Mucosa of descending colon (tissue), 3 donors: ENCODE measurements around the gene TMCO4. TPM values are rescaled to one million over a fixed set of nuclear protein-coding genes. Genes with fewer than 3 reads are reported as not detected.
"Not testable (repeated sequence)": the region's sequence is repeated elsewhere in the genome, so short reads cannot be mapped to it uniquely, and the experiment has no call there.

ENCODE experiments used
- ATAC-seq: fragments of 200-7000 bp; cut with Tn5 transposase; one replicate; pipeline ENCODE4 v1.9.1; 2020; ENCODE audit warnings: mild to moderate bottlenecking, moderate library complexity
- DNase-seq, 3 donors: peaks; one replicate each; pipeline ENCODE4 v3.0.0-alpha.2; 2020
- H3K36me3 ChIP-seq: fragments of 200-600 bp; one replicate; pipeline ENCODE4 v1.8.0; 2021; ENCODE audit warnings: low read depth, mild to moderate bottlenecking
- H3K4me1 ChIP-seq: fragments of 200-600 bp; one replicate; pipeline ENCODE4 v1.8.0; 2021; ENCODE audit warnings: low read depth, mild to moderate bottlenecking
- H3K4me3 ChIP-seq: fragments of 200-600 bp; one replicate; pipeline ENCODE4 v1.8.0; 2021; ENCODE audit warnings: mild to moderate bottlenecking
- H3K9me3 ChIP-seq: fragments of 200-600 bp; one replicate; pipeline ENCODE4 v1.8.0; 2021; ENCODE audit warnings: mild to moderate bottlenecking
- intact Hi-C, 2 donors: fragments of 100-400 bp; cut with DNase I in 1 of 2; cut with micrococcal nuclease in 1 of 2; formaldehyde crosslinking; loops; one replicate each; pipeline versions ENCODE4 v1.11.0 to v1.11.1; 2022; cut with DNase I, micrococcal nuclease
- total RNA-seq, 3 donors: library from RNA; stranded (reverse); fragmentation: NEBNext Ultra II Directional in 2 of 3; extraction: Animal tissue kit (Norgen Biotek cat#: 25700) in 2 of 3; gene quantifications; one replicate each; pipeline versions ENCODE4 v1.2.1 to v1.2.4, GENCODE V29; 2021 to 2023
- TF ChIP-seq, protein P1 (sequence below): fragments of 200-600 bp; IDR thresholded peaks from one replicate; pipeline ENCODE4 v1.8.0; 2022; ENCODE audit warnings: antibody characterized with exemption, mild to moderate bottlenecking
- donor health status: DM: no; HTN: no; CAD: no; lungs with moderate emphysema.
- donor health status: DM: no; HTN: no; CAD: no.
- donor health status: DM: no; HTN: yes; CAD: no.

The TMCO4 gene
- total RNA-seq, 3 donors from 2014 or later = 27.9 to 42.8 (median 31.9) TPM

DNA sequence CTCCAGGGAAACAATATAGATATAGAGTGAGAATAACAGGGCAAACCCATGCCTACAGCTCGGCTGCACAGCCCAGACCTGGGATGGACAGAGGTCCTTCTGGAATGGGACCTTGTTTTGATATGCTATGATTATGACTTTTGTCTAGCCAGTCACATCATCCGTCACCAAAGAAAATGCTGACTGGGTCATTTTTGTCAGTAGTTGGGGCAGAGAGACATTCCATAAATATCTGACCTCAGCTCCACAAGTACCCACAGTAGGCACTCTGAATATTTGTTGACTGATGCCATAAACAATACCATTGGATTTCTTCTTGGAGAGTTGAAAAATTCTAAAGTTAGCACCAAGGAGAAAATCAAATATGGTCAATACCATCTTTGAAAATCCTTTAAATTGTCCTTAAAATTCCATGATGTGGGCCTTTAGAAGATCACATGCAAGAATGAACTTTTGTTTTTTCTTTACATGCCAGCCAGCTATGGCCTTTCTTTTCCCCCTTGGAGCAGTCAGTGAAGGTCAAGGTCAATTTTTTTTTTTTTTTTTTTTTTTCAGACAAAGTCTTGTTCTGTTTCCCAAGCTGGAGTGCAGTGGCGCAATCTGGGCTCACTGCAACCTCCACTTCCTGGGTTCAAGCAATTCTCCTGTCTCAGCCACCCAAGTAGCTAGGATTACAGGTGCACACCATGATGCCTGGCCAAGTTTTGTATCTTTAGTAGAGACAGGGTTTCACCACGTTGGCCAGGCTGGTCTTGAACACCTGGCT is 7.3 kb downstream of the TMCO4 start:
- no peak overlapping the region for H3K4me3 ChIP-seq
- DNase-seq (no peak), ATAC-seq (no peak)
- intact Hi-C loops = no loop called here
- no peaks in the 10 kb centered on the region for H3K4me1 ChIP-seq
- H3K36me3 ChIP-seq = no peaks in the 10 kb centered on the region
- TF ChIP-seq, protein P1, sequence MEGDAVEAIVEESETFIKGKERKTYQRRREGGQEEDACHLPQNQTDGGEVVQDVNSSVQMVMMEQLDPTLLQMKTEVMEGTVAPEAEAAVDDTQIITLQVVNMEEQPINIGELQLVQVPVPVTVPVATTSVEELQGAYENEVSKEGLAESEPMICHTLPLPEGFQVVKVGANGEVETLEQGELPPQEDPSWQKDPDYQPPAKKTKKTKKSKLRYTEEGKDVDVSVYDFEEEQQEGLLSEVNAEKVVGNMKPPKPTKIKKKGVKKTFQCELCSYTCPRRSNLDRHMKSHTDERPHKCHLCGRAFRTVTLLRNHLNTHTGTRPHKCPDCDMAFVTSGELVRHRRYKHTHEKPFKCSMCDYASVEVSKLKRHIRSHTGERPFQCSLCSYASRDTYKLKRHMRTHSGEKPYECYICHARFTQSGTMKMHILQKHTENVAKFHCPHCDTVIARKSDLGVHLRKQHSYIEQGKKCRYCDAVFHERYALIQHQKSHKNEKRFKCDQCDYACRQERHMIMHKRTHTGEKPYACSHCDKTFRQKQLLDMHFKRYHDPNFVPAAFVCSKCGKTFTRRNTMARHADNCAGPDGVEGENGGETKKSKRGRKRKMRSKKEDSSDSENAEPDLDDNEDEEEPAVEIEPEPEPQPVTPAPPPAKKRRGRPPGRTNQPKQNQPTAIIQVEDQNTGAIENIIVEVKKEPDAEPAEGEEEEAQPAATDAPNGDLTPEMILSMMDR = no peak
- no peaks in the 10 kb centered on the region for H3K9me3 ChIP-seq

DNA sequence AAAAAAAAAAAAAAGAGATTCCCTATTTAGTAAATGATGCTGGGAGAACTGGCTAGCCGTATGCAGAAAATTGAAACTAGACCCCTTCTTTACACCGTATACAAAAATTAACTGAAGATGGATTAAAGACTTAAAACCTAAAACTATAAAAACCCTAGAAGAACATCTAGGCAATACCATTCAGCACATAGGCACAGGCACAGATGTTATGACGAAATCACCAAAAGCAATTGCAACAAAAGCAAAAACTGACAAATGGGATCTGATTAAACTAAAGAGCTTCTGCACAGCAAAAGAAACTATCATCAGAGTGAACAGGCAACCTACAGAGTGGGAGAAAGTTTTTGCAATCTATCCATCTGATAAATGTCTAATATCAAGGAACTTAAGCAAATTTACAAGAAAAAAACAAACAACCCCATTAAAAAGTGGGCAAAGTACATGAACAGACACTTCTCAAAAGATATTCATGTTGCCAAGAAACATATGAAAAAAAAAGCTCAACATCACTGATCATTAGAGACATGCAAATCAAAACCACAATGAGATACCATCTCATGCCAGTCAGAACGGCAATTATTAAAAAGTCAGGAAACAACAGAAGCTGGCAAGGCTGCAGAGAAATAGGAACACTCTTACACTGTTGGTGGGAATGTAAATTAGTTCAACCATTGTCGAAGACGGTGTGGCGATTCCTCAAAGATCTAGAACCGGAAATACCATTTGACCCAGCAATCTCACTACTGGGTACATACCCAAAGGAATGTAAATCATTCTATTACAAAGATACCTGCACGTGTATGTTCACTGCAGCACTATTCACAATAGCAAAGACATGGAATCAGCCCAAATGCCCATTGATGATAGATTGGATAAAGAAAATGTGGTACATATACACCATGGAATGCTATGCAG is 9.4 kb downstream of the TMCO4 start:
- H3K4me1 ChIP-seq, H3K4me3 ChIP-seq, ATAC-seq, H3K36me3 ChIP-seq, H3K9me3 ChIP-seq, intact Hi-C loops, DNase-seq: not testable (repeated sequence)

DNA sequence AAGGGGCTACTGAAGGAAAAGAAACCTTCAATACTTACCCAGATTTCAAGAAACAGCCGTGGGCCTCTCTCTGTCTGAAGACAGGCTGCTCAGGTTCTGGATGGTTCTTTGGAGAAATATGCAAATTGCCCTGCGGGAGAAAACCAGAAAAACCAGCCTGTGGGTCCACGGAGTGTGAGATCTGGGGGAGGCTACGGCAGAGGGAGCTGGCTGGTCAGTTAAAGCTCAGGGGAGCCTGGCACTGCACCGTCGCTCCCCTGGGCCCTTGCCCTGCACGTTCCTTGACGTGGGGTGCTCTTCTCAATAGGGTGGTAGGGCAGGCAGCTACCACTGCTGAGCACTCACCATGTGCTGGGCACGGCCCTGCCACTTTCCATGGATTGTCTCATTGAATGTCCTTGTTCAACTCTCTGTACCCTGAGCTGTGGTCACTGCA is 12.7 kb downstream of the TMCO4 start:
- Histone ChIP-seq H3K36me3 (no peaks in the 10 kb centered on the region), H3K4me3 (no peak overlapping the region), H3K4me1 (no peaks in the 10 kb centered on the region), H3K9me3 (no peaks in the 10 kb centered on the region)
- ATAC-seq (peak; percentile 60), DNase-seq (peak in 1 of 3 donors; percentile 46)
- TF ChIP-seq, protein P1 = no peak
- intact Hi-C loops = no loop called here

DNA sequence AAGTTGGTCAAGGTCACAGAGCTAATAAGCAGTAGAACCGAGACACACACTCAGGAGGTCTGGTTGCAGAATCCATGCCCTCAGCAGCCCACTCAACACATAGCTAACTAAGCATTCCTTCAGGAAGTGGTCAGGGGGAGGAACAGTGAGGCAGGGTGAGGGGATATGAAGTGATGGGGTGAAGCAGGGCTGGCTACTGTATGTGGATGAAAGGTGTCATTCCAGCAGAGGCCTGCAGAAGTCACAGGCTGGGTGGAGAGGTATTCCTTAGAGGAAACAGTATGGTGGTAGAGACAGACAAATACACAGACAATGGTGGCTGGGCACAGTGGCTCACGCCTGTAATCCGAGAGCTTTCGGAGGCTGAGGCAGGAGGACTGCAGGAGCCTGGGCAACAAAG is 14.1 kb downstream of the TMCO4 start:
- intact Hi-C loops = no loop called here
- no peak for DNase-seq
- Histone ChIP-seq H3K9me3 (no peaks in the 10 kb centered on the region), H3K36me3 (no peaks in the 10 kb centered on the region), H3K4me1 (no peaks in the 10 kb centered on the region), H3K4me3 (no peak overlapping the region)
- TF ChIP-seq, protein P1 = no peak
- ATAC-seq = no peak

DNA sequence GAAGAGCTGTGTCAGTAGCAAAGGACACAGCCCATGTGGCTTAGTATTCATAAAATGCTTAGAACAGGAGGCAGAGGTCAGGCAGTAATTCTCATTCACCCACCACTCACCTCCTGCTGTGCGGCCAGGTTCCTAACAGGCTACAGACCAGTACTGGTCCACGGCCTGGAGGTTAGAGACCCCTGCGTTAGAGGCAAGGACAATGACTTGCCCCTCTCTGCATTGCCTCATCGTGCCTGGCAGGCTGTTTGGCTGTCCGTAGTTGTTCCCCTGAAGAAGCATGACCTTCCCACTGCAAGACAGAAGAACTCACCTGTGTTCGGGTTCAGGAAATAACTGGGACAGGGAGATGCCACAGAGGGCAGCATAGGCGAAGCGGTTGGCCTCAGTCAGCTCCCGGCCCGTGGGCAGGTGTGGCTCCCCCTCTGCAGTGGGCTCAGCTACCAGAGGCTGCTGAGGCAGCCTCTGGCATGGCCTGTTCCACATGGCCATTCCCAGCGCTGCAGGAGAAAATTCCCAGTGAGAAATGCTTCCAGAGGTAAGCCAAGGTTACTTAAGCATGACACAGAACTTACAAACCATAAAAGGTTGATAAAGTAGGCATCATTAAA is 19.3 kb downstream of the TMCO4 start:
- Histone ChIP-seq H3K4me1 (no peaks in the 10 kb centered on the region), H3K4me3 (no peak overlapping the region), H3K9me3 (no peaks in the 10 kb centered on the region), H3K36me3 (no peaks in the 10 kb centered on the region)
- TF ChIP-seq, protein P1 = no peak
- ATAC-seq = no peak
- intact Hi-C loops = no loop called here
- no peak for DNase-seq
